Lower leg skin (tissue), 4 donors: ENCODE data around the gene S100A14. TPM values are rescaled to one million over a fixed set of nuclear protein-coding genes. Genes with fewer than 3 reads are reported as not detected.

Experiments
- DNase-seq, 2 donors: peaks; one replicate each; pipeline ENCODE4 v3.0.0-alpha.2; 2019; ENCODE audit warnings: low spot score in 2 of 2
- H3K4me3 ChIP-seq: fragments of 200-600 bp; sonication (generic); 2 replicates; pipeline ENCODE4 v1.5.1; 2017; ENCODE audit warnings: mild to moderate bottlenecking, low read depth; ENCODE audit not compliant: poor library complexity, severe bottlenecking
- CTCF ChIP-seq, 3 donors: fragments of 450-650 bp; IDR thresholded peaks; one replicate each; pipeline ENCODE4 v1.5.1; 2016; ENCODE audit warnings: antibody characterized with exemption in 3 of 3, mild to moderate bottlenecking in 3 of 3, moderate library complexity in 2 of 3
- POLR2A ChIP-seq, 2 donors: fragments of 450-650 bp; IDR thresholded peaks; one replicate each; pipeline ENCODE4 v1.6.1; 2016 to 2017; ENCODE audit warnings: antibody characterized with exemption in 2 of 2, mild to moderate bottlenecking in 1 of 2, moderate library complexity in 1 of 2
- WGBS, 2 donors: methylation state at CpG; one replicate each; pipeline ENCODE4 v1.1.5; 2018; 5-methylcytosine and 5-hydroxymethylcytosine counted together
- intact Hi-C: fragments of 100-400 bp; cut with DNase I; formaldehyde crosslinking; loops from one replicate; pipeline ENCODE4 v1.15.0; 2023; ENCODE audit warnings: low total_unique reads
- total RNA-seq, 4 donors: library from RNA; depleted of rRNA; stranded (reverse); fragments of >200 nt; gene quantifications; one replicate each; pipeline ENCODE4 v1.1.0, GENCODE V29; 2016

The S100A14 gene
- total RNA-seq, 4 donors from 2014 or later: 416 to 668 (median 495) TPM

- no peak overlapping the region for H3K4me3 ChIP-seq
- DNase-seq: no peak
- 90 to 98% methylated on average over 6 of the region's 6 CpGs for WGBS, 2 donors
- no peak for TF ChIP-seq CTCF (IDR thresholded peaks at IDR 0.05)
- no peak for TF ChIP-seq POLR2A (IDR thresholded peaks at IDR 0.05)
- intact Hi-C loops: no loop called here
Measured at GRCh38 chr1:153619171-153619570, 3.0 kb upstream of the S100A14 start.

GRCh38 chr1:153617663-153618062 lies 1.5 kb upstream of the S100A14 start:
- no peak overlapping the region for H3K4me3 ChIP-seq
- TF ChIP-seq CTCF (IDR thresholded peaks at IDR 0.05): no peak
- no peak for TF ChIP-seq POLR2A (IDR thresholded peaks at IDR 0.05)
- DNase-seq: peak in 1 of 2 donors; percentile 97
- 13 to 60% methylated on average over 6 of the region's 6 CpGs for WGBS, 2 donors
- intact Hi-C loops: no loop called here

DNA sequence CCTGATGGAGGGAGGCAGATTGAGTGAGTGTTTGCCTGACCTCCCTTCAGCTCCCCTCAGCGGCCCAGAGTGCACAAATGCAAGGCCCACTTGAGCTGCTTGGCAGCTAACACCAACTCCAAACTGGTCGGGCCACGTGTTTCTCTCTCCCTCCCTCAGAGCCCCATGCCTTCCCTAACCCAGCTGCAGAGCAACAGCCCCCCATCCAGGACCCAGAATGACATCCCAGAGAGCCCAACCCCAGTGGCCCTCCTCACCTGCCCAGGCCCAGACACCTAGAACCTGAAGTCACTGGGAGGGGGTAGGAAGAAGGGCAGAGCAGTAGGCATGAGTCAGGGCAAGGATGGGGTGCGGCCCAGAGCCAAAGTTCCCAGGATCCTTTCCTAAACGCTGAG lies 789 bp upstream of the S100A14 start:
- H3K4me3 ChIP-seq: no peak overlapping the region
- no peak for TF ChIP-seq POLR2A (IDR thresholded peaks at IDR 0.05)
- no peak for TF ChIP-seq CTCF (IDR thresholded peaks at IDR 0.05)
- DNase-seq: no peak
- 53 to 69% methylated on average over 4 of the region's 5 CpGs for WGBS, 2 donors
- intact Hi-C loops: no loop called here

DNA sequence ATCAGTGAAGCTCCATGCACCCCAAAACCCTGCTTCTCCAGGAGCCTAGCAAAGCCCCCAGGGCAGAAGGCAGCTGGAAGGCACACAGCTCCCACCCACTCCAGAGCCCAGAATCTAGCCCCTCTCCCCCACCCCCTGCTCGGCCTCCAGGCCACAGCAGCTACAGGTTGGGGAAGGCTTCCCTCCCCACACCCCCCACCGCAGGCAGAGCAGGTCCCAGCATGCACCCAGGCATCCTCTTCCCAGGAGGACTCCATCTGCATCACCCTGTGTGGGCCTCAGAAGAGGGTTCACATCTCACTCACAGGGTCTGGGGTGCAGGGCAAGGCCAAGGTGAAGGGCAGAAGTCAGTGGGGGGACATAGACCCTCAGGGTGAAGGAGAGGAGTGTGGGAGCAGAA lies 719 bp downstream of the S100A14 start:
- TF ChIP-seq CTCF (IDR thresholded peaks at IDR 0.05): no peak
- no peak for TF ChIP-seq POLR2A (IDR thresholded peaks at IDR 0.05)
- DNase-seq: no peak
- intact Hi-C loops: no loop called here
- H3K4me3 ChIP-seq: peak overlapping the region; percentile 6
- whole genome bisulfite sequencing, 2 donors: 55% methylated on average over 2 of the region's 2 CpGs; no CpG with 5 or more reads in 1 of the 2 donors

DNA sequence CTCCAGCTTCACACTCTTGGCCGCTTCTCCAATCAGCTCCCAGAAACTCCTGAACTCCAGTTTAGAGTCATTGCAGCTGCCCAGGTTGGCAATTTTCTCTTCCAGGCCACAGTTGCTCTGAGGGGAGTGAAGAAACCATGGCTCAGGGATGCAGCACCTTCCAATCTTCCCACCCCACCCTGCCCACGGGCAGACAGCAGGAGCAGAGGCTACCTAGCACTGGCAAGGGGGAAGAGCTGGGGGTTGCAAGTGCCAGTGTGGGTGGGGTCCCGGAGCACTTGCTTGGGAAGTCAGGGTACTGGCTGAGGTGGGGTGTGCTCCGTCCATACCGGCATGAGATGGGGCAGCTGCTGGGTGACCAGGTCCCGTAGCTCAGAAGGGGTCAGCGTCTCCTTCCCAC lies 1.2 kb downstream of the S100A14 start:
- intact Hi-C loops: no loop called here
- no peak for DNase-seq
- TF ChIP-seq CTCF (IDR thresholded peaks at IDR 0.05): no peak
- no peak for TF ChIP-seq POLR2A (IDR thresholded peaks at IDR 0.05)
- 88 to 91% methylated on average over 6 to 7 of the region's 7 CpGs for WGBS, 2 donors
- H3K4me3 ChIP-seq: no peak overlapping the region

DNA sequence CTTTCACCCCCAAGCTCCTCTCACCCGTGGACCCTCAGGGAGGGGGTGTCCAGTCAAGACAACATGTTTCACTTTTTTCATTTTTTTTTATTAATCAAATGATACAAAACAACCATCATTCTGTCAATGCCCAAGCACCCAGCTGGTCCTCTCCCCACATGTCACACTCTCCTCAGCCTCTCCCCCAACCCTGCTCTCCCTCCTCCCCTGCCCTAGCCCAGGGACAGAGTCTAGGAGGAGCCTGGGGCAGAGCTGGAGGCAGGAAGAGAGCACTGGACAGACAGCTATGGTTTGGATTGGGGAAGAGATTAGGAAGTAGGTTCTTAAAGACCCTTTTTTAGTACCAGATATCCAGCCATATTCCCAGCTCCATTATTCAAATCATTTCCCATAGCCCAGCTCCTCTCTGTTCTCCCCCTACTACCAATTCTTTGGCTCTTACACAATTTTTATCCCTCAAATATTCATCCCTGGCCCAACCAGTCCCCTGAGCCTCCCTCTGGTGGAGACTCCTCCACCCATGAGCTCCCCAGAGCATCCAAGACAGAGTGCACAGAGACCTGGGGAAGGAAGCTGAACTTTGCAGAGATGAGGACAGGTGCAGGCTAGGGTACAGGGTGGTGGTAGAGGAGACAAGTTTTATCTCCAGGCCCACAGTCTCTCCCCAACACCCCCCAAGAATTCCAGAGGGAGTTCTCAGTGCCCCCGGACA lies 1.8 kb downstream of the S100A14 start:
- H3K4me3 ChIP-seq: no peak overlapping the region
- WGBS, 2 donors: 52 to 66% methylated on average over 2 of the region's 2 CpGs
- TF ChIP-seq POLR2A (IDR thresholded peaks at IDR 0.05) (no peak), CTCF (IDR thresholded peaks at IDR 0.05) (no peak)
- intact Hi-C loops: no loop called here
- DNase-seq: no peak
